ENCODE measurements around the gene FAM240A. TPM values are rescaled to one million over a fixed set of nuclear protein-coding genes. Genes with fewer than 3 reads are reported as not detected.

FAM240A gene
- total RNA-seq, 1 experiment from 2014 or later, result not detected

DNA sequence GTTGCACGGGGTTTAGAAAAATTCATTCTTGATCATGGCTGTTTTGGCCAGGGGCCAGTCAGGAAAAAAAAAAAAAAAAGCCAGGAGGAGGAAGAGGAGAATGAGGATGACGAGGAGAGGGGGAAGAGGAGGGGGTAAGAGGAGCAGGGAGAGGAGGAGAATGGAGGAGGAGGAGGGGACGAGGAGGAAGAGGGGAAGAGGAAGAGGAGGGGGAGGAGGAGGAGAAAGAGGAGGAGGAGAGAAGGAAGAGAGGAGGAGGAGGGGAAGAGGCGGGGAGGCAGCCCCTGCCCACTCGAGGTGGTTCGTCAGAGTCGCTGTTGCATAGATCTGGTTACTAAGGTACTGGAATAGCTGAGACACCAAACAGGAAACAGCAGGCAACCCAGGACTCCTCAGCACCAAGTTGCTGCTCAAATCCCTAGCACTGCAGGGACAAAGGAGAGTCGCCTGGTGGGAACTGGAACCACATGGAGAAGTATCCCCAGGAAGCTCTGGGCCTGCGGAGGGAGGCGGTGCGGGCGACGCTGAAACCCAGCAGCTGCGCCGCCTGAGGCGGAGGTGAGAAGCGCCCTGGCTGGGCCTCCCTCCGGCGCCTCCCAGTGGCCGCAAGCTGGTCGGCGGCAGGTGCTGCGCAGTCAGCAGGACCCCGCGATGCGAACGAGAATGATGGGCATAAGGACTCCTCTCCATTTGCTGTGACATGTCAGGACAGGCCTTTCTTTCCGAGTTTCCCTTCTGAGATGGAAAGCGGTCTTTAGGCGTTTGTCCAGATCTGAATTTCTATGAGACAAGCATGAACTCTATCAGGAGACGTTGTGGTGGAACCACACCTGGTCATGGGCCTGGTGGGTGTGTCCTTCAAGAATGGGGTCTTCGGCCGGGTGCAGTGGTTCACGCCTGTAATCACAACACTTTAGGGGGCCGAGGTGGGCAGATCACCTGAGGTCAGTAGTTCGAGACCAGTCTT lies 17.5 kb downstream of the FAM240A start:
- ChIA-PET POLR2A (ENCODE audit: low non-redundant PET) (no interaction called here), CTCF (interaction anchor here (0.6 to 1.5 kb wide), 5 partner anchors 22 to 1327 kb away, joined by 3 to 31 read pairs (median 4); no protein-coding TSS in a partner anchor)
- Histone ChIP-seq H3K9me3 (ENCODE audit: low read depth, low read length, poor library complexity, severe bottlenecking) (no peaks in the 10 kb centered on the region), H3K27me3 (replicated peaks; ENCODE audit: insufficient read depth, low read depth, low read length, poor library complexity) (no peaks in the 10 kb centered on the region), H3K4me1 (ENCODE audit: insufficient read depth, low read length, poor library complexity, severe bottlenecking) (no peaks in the 10 kb centered on the region), H3K36me3 (ENCODE audit: insufficient read depth, low read length, poor library complexity, severe bottlenecking) (no peaks in the 10 kb centered on the region), H3K4me3 (ENCODE audit: low read depth, low read length, poor library complexity, severe bottlenecking) (no peak overlapping the region), H3K27ac (ENCODE audit: low read depth, low read length, poor library complexity, severe bottlenecking) (no peak overlapping the region)
- TF ChIP-seq, protein P1, sequence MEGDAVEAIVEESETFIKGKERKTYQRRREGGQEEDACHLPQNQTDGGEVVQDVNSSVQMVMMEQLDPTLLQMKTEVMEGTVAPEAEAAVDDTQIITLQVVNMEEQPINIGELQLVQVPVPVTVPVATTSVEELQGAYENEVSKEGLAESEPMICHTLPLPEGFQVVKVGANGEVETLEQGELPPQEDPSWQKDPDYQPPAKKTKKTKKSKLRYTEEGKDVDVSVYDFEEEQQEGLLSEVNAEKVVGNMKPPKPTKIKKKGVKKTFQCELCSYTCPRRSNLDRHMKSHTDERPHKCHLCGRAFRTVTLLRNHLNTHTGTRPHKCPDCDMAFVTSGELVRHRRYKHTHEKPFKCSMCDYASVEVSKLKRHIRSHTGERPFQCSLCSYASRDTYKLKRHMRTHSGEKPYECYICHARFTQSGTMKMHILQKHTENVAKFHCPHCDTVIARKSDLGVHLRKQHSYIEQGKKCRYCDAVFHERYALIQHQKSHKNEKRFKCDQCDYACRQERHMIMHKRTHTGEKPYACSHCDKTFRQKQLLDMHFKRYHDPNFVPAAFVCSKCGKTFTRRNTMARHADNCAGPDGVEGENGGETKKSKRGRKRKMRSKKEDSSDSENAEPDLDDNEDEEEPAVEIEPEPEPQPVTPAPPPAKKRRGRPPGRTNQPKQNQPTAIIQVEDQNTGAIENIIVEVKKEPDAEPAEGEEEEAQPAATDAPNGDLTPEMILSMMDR (conservative IDR thresholded peaks at IDR 0.05; ENCODE audit: low read depth, low read length), result peak; percentile 86
- no peak for TF ChIP-seq EZH2 (IDR thresholded peaks at IDR 0.05; ENCODE audit: borderline replicate concordance, low read depth, low read length, poor library complexity, severe bottlenecking)
- intact Hi-C loops (cut with micrococcal nuclease; ENCODE audit: unreplicated experiment), result loop anchor here (2.0 kb wide), 1 partner anchor 141 kb away; no protein-coding TSS in a partner anchor
- DNase-seq (ENCODE audit: low spot score), result peak; percentile 81
- BruUV-seq (replicated peaks), result no TSS peak

DNA sequence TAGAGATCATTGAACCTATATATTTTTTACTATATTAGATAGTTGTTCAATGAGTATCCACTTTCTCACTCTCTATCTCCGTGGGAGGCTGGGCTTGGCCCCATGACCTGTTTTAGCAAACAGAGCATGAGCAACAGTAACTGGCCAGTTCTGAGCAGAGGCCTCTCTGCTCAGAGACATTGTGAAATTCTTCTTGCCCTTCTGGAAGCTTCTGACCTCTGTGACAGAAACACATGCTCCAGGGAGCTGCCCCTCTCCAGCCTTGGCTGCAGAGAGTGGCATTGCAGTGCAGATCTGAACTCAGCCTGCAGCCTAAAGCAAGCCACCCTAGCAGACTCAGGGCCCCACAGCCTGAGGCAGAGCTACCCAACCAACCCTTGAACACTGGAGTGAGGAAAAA lies 20.5 kb downstream of the FAM240A start:
- H3K27me3 ChIP-seq (replicated peaks; ENCODE audit: insufficient read depth, low read depth, low read length, poor library complexity), result no peaks in the 10 kb centered on the region
- BruUV-seq (replicated peaks), result no TSS peak
- no peaks in the 10 kb centered on the region for H3K9me3 ChIP-seq (ENCODE audit: low read depth, low read length, poor library complexity, severe bottlenecking)
- ChIA-PET CTCF (no interaction called here), POLR2A (ENCODE audit: low non-redundant PET) (no interaction called here)
- intact Hi-C loops (cut with micrococcal nuclease; ENCODE audit: unreplicated experiment), result no loop called here
- no peaks in the 10 kb centered on the region for H3K4me1 ChIP-seq (ENCODE audit: insufficient read depth, low read length, poor library complexity, severe bottlenecking)
- no peak for DNase-seq (ENCODE audit: low spot score)
- no peak for TF ChIP-seq EZH2 (IDR thresholded peaks at IDR 0.05; ENCODE audit: borderline replicate concordance, low read depth, low read length, poor library complexity, severe bottlenecking)
- TF ChIP-seq, protein P1 (conservative IDR thresholded peaks at IDR 0.05; ENCODE audit: low read depth, low read length), result no peak
- no peak overlapping the region for H3K4me3 ChIP-seq (ENCODE audit: low read depth, low read length, poor library complexity, severe bottlenecking)
- no peaks in the 10 kb centered on the region for H3K36me3 ChIP-seq (ENCODE audit: insufficient read depth, low read length, poor library complexity, severe bottlenecking)
- H3K27ac ChIP-seq (ENCODE audit: low read depth, low read length, poor library complexity, severe bottlenecking), result no peak overlapping the region

DNA sequence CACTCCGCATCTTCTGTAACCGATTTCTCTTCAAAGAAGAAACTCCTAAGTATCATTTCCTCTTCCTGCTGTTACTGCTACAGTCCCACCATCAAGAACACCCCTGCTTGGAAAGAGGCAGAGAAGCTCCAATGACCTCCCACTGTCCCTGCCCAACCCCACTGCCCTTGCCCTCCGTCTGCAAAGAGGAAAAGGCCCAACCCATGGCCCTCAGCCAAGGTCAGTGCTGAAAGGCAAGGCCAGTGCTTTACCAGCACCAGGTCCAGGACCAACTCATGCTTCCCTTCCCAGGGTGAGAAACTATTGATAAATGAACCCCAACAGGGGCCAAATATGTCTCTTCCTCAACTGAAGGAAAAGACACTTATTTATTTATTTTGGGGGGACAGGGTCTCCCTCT lies 22.5 kb downstream of the FAM240A start:
- no peak for DNase-seq (ENCODE audit: low spot score)
- BruUV-seq (replicated peaks), result no TSS peak
- CTCF ChIA-PET, result no interaction called here

More for the DNA sequence above, 22.5 kb downstream of the FAM240A start:
- POLR2A ChIA-PET (ENCODE audit: low non-redundant PET), result no interaction called here
- Histone ChIP-seq H3K9me3 (ENCODE audit: low read depth, low read length, poor library complexity, severe bottlenecking) (no peaks in the 10 kb centered on the region), H3K36me3 (ENCODE audit: insufficient read depth, low read length, poor library complexity, severe bottlenecking) (no peaks in the 10 kb centered on the region), H3K27ac (ENCODE audit: low read depth, low read length, poor library complexity, severe bottlenecking) (no peak overlapping the region), H3K27me3 (replicated peaks; ENCODE audit: insufficient read depth, low read depth, low read length, poor library complexity) (no peaks in the 10 kb centered on the region), H3K4me1 (ENCODE audit: insufficient read depth, low read length, poor library complexity, severe bottlenecking) (no peaks in the 10 kb centered on the region), H3K4me3 (ENCODE audit: low read depth, low read length, poor library complexity, severe bottlenecking) (no peak overlapping the region)
- intact Hi-C loops (cut with micrococcal nuclease; ENCODE audit: unreplicated experiment), result no loop called here
- TF ChIP-seq, protein P1 (conservative IDR thresholded peaks at IDR 0.05; ENCODE audit: low read depth, low read length), result no peak
- TF ChIP-seq EZH2 (IDR thresholded peaks at IDR 0.05; ENCODE audit: borderline replicate concordance, low read depth, low read length, poor library complexity, severe bottlenecking), result no peak

Data from A673 (cell line).